Measurements from ENCODE around the gene IFNL1.
"Not testable (repeated sequence)": the region's sequence is repeated elsewhere in the genome, so short reads cannot be mapped to it uniquely, and the experiment has no call there.

The IFNL1 gene

GRCh38 chr19:39270036-39270871 lies 26.0 kb upstream of the IFNL1 start:
- no peak for DNase-seq (ENCODE audit: low read depth in 3 of 3)

- not testable (repeated sequence) for DNase-seq (ENCODE audit: low read depth in 3 of 3)
Measured at GRCh38 chr19:39273859-39274258, 22.3 kb upstream of the IFNL1 start.

- DNase-seq (ENCODE audit: low read depth in 3 of 3): no peak
Measured at GRCh38 chr19:39275578-39275977, 20.6 kb upstream of the IFNL1 start.

GRCh38 chr19:39276740-39277139 lies 19.5 kb upstream of the IFNL1 start:
- no peak for DNase-seq (ENCODE audit: low read depth in 3 of 3)

GRCh38 chr19:39277598-39277997 lies 18.6 kb upstream of the IFNL1 start:
- DNase-seq (ENCODE audit: low read depth in 3 of 3): no peak

- DNase-seq (ENCODE audit: low read depth in 3 of 3): no peak
Measured at GRCh38 chr19:39282021-39282420, 14.2 kb upstream of the IFNL1 start.

- no peak for DNase-seq (ENCODE audit: low read depth in 3 of 3)
Measured at GRCh38 chr19:39284032-39284431, 12.2 kb upstream of the IFNL1 start.

GRCh38 chr19:39293394-39293793 lies 2.8 kb upstream of the IFNL1 start:
- no peak for DNase-seq (ENCODE audit: low read depth in 3 of 3)

GRCh38 chr19:39296906-39297305 lies 699 bp downstream of the IFNL1 start:
- DNase-seq (ENCODE audit: low read depth in 3 of 3): no peak

GRCh38 chr19:39297931-39298634 lies 1.9 kb downstream of the IFNL1 start:
- no peak for DNase-seq (ENCODE audit: low read depth in 3 of 3)

GRCh38 chr19:39299404-39299803 lies 3.2 kb downstream of the IFNL1 start:
- DNase-seq (ENCODE audit: low read depth in 3 of 3): no peak

- no peak for DNase-seq (ENCODE audit: low read depth in 3 of 3)
Measured at GRCh38 chr19:39299832-39300231, 3.6 kb downstream of the IFNL1 start.

- no peak for DNase-seq (ENCODE audit: low read depth in 3 of 3)
Measured at GRCh38 chr19:39301021-39301420, 4.8 kb downstream of the IFNL1 start.

GRCh38 chr19:39301562-39301961 lies 5.4 kb downstream of the IFNL1 start:
- DNase-seq (ENCODE audit: low read depth in 3 of 3): no peak

GRCh38 chr19:39303373-39304184 lies 7.4 kb downstream of the IFNL1 start:
- no peak for DNase-seq (ENCODE audit: low read depth in 3 of 3)

- DNase-seq (ENCODE audit: low read depth in 3 of 3): no peak
Measured at GRCh38 chr19:39304185-39304513, 7.9 kb downstream of the IFNL1 start.

- no peak for DNase-seq (ENCODE audit: low read depth in 3 of 3)
Measured at GRCh38 chr19:39304701-39305571, 8.7 kb downstream of the IFNL1 start.

GRCh38 chr19:39306075-39306474 lies 9.9 kb downstream of the IFNL1 start:
- DNase-seq (ENCODE audit: low read depth in 3 of 3): no peak

- DNase-seq (ENCODE audit: low read depth in 3 of 3): no peak
Measured at GRCh38 chr19:39307046-39307821, 11.0 kb downstream of the IFNL1 start.

- no peak for DNase-seq (ENCODE audit: low read depth in 3 of 3)
Measured at GRCh38 chr19:39307822-39308530, 11.8 kb downstream of the IFNL1 start.

Measured in stimulated activated CD4-positive, alpha-beta T cell treated with anti-CD3 and anti-CD28 coated beads, TNF-alpha, amount 100 ng/mL, for 24 hours (primary cell).